Measurements from ENCODE around the gene ABCA5. TPM values are rescaled to one million over a fixed set of nuclear protein-coding genes. Genes with fewer than 3 reads are reported as not detected.

The ABCA5 gene
- 10.5 and 11.0 TPM in 2 replicates for total RNA-seq

GRCh38 chr17:69327060-69327831, at the start of gene ABCA5:
TSS of gene ABCA5 (minus strand) at chr17:69327133. CDS start at chr17:69314415, 12,718 bp downstream.

GRCh38 chr17:69228576-69228975, 98.4 kb downstream of the ABCA5 start, which contains the start of gene ABCA10:
TSS of gene ABCA10 (minus strand) at chr17:69228824. CDS start at chr17:69225358, 3,466 bp downstream.

Other genes with a start within 250 kb of the ABCA5 start
- gene ABCA6, start 185.2 kb downstream of the ABCA5 start, total RNA-seq: 11.1 and 33.5 TPM in 2 replicates
- 0.72 and 0.75 TPM in 2 replicates for gene ABCA10, start 98.3 kb downstream of the ABCA5 start, total RNA-seq
- 2.5 and 4.0 TPM in 2 replicates for gene MAP2K6, start 87.6 kb upstream of the ABCA5 start, total RNA-seq